GM12892 (cell line): Measurements from ENCODE around the gene CTNNA3.

Source experiments
- DNase-seq: peaks from one replicate; pipeline ENCODE4 v3.0.0; 2011; ENCODE audit not compliant: insufficient read length
- FAIRE-seq: peaks from 2 replicates; lab custom pipeline; 2011; peaks lifted over from hg19 to GRCh38; lab: Jason Lieb, UNC
- POLR2A ChIP-seq: IDR thresholded peaks from 2 replicates; pipeline ENCODE4 v1.6.1; 2011; ENCODE audit warnings: low read depth, low read length, control low read depth
- POLR2AphosphoS5 ChIP-seq: IDR thresholded peaks from 2 replicates; pipeline ENCODE4 v1.6.1; 2011; ENCODE audit warnings: low read depth, low read length, control low read depth
- TAF1 ChIP-seq: IDR thresholded peaks from 2 replicates; pipeline ENCODE4 v1.6.1; 2011; ENCODE audit warnings: low read depth, mild to moderate bottlenecking, control low read depth, low read length, borderline replicate concordance

Gene CTNNA3

DNA sequence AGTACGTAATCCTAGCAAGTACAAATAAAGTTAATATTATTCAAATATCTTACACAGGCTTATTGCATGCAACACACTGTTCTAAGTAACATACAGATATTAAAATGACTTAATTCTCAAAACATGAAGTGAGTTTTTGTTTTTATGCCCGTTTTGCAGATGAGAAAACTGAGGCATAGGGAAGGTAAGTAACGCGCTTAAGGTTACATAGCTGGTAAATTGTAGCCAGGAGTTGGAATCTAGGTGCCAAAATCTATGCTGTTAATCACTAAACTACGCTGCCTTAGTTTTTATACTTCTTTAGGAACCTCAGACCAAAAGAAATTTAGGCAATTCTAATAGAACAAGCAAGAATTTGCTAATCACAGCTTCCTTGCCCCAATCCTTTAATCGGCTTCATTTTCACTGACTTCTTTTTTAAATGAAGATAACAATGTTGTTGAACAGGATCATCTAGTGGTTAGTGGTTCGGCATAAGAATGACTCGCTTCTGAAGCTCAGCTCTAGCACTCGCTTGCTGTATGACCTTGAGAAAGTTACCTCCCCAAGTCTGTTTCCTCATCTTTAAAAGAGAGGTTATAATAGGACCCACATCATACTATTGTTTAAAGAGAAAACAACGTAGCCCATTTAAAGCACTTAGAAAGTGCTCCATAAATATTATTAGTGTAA is 771.2 kb downstream of the CTNNA3 start:
- DNase-seq (no peak), FAIRE-seq (no peak)
- TF ChIP-seq POLR2A (no peak), TAF1 (no peak), POLR2AphosphoS5 (no peak)

DNA sequence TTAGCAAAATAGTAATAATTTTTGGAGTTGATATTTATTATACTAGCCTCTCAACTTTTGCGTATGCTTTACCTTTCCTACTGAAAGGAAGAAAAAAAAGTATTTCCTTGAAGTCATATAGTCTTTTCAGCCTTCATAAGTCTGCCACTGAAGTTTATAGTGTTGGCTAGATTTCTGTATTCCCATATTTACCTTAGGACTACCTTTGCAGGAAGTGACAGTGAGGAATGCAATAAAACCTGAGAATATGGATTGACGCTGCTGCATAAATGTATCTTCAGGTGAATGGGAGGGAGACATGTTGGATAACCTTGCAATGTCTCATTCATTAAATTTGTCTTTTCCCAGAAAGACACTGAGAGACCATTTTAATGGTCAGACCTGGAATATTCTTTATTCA is 776.7 kb downstream of the CTNNA3 start:
- FAIRE-seq (no peak), DNase-seq (no peak)
- TF ChIP-seq TAF1, result no peak
- TF ChIP-seq POLR2A, result no peak
- no peak for TF ChIP-seq POLR2AphosphoS5

DNA sequence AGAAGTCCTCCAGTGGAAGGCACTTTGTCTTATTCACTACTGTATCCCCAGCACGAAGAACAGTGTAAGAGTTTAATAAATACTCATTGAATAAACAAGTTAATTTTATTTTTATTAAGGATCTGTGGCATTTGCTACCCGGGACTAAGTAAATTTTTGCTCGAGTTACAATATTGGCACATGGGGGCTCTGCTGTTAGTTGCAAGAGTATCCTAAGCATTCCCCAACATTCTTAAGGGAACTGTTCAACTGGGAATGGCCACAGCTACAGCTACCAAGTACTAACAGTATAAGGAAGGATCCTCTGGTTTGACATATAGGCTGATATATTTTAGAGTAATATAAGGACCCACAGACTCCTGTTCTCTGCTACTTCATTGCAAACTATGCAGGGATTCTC is 778.9 kb downstream of the CTNNA3 start:
- FAIRE-seq (no peak), DNase-seq (no peak)
- TF ChIP-seq POLR2AphosphoS5, result no peak
- TF ChIP-seq POLR2A, result no peak
- TF ChIP-seq TAF1, result no peak

DNA sequence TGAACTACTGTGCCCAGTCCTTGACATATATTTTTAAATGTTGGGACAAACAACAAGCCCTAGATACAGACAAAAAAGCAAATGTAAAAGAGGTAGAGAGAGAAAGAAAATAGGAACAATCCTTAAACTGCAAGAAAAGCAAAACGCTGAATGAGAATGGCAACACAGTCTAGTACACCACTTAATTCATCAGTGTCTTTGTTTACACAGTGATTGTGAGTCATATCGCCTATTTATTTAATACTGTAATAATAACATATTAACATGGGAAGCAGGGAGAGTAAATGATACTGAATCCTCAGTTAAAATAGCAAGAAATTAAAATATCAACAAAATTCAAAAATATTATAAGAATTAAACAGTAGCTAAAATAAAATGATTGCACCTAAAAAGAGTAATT is 780.0 kb downstream of the CTNNA3 start:
- no peak for TF ChIP-seq POLR2A
- TF ChIP-seq TAF1, result no peak
- no peak for TF ChIP-seq POLR2AphosphoS5
- DNase-seq (no peak), FAIRE-seq (no peak)

DNA sequence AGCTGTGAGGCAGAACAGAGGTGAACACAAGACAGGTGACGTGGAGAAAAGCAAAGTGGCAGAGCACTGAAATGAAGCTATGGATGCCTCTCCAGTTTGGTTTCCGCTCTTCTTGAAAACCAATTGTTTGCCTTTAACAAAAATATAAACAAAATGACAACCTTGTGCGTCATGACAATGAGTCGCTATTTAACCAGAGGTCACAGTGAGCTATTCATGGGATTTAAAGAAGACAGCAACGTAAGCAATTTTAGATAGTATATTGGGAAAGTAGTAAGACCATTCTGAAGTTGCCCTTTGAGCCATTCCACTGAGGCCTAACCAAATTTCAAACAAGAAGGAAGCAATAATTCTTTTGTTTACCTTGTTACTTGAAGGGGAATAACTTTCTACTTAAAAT is 785.3 kb downstream of the CTNNA3 start:
- DNase-seq, result no peak
- no peak for FAIRE-seq
- TF ChIP-seq POLR2A (no peak), TAF1 (no peak), POLR2AphosphoS5 (no peak)

DNA sequence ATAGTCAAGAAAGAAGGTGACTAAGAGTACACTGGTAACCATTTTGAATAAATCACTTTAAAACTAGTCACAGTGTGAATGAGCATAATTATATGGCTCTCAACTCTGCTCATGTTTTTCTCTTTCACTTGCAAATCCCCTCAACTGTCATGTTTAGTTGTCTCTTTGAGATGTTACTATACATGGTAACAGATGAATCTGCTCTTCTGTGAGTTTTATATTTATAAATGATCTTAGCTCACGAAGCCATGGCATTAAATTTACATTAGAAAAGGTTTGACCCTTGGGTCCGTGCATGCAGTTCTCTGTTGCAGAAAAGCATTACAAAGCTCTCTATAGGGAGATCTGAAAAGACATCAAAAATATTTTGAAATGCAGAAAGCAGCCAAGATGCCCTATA is 803.1 kb downstream of the CTNNA3 start:
- FAIRE-seq (no peak), DNase-seq (no peak)
- TF ChIP-seq TAF1, result no peak
- TF ChIP-seq POLR2A, result no peak
- no peak for TF ChIP-seq POLR2AphosphoS5

DNA sequence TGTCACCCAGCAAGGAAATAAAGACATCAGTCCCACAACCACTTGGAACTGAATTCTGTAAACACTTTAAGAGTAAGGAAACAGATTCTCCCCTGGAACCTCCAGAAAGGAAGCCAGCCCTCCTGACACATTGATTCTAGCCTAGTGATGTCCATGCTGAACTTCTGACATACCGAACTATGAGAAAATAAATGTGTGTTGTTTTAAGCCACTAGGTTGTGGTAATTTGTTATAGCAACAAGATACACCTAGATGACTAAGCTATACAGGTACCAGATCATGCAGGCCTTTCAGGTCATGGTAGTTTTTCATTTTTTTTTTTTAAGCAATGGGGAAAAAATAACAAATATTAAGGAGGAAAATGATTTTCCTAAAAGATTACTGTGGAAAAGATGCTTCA is 807.8 kb downstream of the CTNNA3 start:
- TF ChIP-seq TAF1, result no peak
- TF ChIP-seq POLR2A, result no peak
- no peak for TF ChIP-seq POLR2AphosphoS5
- FAIRE-seq (no peak), DNase-seq (no peak)

DNA sequence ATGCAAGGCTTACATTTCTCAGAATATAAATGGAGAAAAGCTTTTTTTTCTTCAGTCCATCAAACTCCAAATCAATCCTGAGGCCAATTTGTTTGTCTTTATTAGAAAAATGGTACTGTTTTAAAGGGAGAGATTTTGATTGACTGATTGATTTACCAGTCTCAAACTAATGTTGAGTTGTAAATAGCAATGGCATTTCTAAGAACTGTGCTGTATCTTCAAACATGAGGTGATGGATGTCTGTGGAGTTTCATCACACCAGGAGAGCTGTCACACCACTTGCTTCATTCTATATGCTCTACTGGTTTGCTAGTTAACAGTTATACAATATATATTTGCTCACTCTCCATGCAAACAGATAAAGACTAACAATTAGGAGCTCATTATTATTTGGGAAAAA is 809.1 kb downstream of the CTNNA3 start:
- no peak for FAIRE-seq
- TF ChIP-seq POLR2A (no peak), POLR2AphosphoS5 (no peak), TAF1 (no peak)
- DNase-seq, result no peak

DNA sequence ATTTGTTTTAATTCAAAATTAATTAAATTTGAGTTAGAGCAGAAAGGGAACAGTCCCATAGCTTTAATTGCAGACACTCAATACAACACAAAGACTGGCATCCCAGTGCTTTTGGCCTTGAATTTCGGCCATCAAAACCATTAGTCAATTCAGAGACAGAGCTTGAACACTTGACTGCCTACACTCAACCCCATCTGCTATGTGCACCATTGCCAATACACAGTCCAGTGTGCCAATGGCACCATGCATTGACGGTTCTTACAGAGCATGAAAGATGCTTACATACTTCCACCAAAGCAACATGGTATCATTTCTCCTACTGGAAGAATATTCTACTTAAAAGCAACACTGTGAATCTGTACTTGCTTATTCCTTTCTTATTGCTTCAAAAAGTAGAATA is 813.7 kb downstream of the CTNNA3 start:
- FAIRE-seq, result no peak
- no peak for TF ChIP-seq POLR2AphosphoS5
- no peak for TF ChIP-seq POLR2A
- no peak for TF ChIP-seq TAF1
- DNase-seq, result no peak

DNA sequence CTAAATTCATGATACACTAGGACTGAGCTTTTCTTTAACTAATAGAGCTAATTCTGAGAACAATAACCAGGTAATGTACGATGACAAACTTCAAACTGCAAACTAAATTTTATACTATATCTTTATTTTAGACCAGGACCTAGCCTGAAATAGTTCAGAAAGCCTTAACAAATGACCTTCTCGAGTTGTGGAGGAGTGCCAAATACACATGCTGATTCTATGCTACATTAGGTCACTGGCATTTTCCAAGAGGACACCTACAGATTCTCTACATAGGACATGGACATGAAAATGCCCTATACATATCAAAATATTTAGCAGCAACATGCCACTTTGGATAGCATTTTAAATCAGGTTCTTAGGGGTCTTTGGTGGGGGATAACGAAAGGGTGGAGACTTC is 814.2 kb downstream of the CTNNA3 start:
- TF ChIP-seq POLR2AphosphoS5 (no peak), POLR2A (no peak)
- FAIRE-seq, result no peak
- no peak for DNase-seq

DNA sequence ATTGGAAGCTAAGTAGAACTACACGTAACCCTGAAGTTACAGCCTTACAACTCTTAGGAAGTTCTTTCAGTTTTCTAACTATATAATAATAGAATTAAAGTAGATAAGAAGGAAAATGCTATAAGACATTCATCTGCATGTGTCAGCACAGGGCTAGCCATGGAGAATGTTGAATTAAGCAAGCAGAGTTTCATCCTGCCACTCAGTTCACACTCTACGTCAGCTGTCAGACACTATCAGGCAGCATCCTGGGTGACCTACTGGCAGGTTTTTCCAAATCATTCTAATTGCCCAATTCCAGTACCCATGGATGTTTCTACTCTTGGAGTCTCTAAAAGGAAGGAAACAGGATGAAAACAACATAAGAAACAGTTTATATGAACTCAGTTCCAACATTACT is 815.2 kb downstream of the CTNNA3 start:
- DNase-seq (no peak), FAIRE-seq (no peak)
- TF ChIP-seq POLR2AphosphoS5, result no peak

DNA sequence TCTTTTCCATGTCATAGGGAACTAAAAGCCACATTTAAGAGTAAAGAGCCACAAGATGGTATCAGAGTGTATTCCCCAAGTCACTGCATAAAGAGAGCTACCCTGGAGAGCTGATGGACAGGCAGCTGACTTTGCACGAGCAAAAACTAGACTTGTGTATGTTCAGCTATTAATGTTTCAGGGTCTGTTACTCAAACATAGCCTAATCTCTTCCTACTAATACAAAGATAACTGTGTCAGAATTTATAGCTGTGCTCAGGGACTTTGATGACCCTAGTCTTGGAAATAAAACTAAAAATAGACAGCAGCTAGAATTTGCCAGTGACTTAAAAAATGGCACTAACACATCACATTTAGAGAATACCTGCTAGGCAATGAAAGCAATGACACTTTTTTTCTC is 815.7 kb downstream of the CTNNA3 start:
- no peak for DNase-seq
- FAIRE-seq, result no peak
- TF ChIP-seq POLR2A (no peak), POLR2AphosphoS5 (no peak), TAF1 (no peak)

DNA sequence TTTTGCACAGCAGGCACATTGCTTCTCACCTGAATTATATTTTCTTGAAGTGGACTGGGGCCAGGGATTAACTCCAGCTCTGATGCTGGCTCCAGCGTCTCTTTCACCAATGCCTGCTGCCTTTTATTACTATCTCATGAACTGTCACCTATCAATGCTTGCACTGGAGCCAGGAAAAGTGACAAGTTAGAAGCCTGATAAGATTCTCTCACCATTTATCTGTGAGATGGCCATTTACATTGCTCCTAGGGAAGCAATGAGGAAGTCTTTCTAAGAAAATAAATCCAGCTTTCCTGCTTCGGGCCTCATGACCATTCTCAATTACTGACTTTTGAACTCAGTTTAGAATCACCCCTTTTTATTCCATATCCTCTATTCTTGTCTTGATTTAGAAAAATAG is 818.6 kb downstream of the CTNNA3 start:
- DNase-seq (no peak), FAIRE-seq (no peak)
- TF ChIP-seq POLR2AphosphoS5 (no peak), POLR2A (no peak), TAF1 (no peak)
